ENCODE results near the gene ETV5.

- TF ChIP-seq POLR2A (IDR thresholded peaks at IDR 0.05) (no peak), CTCF (IDR thresholded peaks at IDR 0.05) (no peak), POLR2AphosphoS5 (IDR thresholded peaks at IDR 0.05) (no peak), EP300 (IDR thresholded peaks at IDR 0.05) (no peak)
Measured at GRCh38 chr3:186125118-186125517, 16.2 kb upstream of the ETV5 start.
